GM12892 (cell line): ENCODE data around the gene PLAAT4.

ENCODE experiments used
- POLR2A ChIP-seq: IDR thresholded peaks from 2 replicates; pipeline ENCODE4 v1.6.1; 2011; ENCODE audit warnings: low read depth, low read length, control low read depth
- POLR2AphosphoS5 ChIP-seq: IDR thresholded peaks from 2 replicates; pipeline ENCODE4 v1.6.1; 2011; ENCODE audit warnings: low read depth, low read length, control low read depth

GRCh38 chr11:63494975-63495374 lies 41.6 kb upstream of the PLAAT4 start:
- TF ChIP-seq POLR2A = no peak
- TF ChIP-seq POLR2AphosphoS5 = no peak
